A549 (cell line): Measurements from ENCODE around the gene HBA2.

ENCODE experiments used
- BHLHE40 ChIP-seq: IDR thresholded peaks from 2 replicates; pipeline ENCODE4 v1.6.1; 2012; ENCODE audit warnings: low read depth, low read length, inconsistent platforms
- CBX8 ChIP-seq: fragments of 200-600 bp; sonication (generic); IDR thresholded peaks from 2 replicates; pipeline ENCODE4 v1.6.1; 2016
- CEBPB ChIP-seq, 2 experiments: fragments of >200 bp in 1 of 2; sonication (Bioruptor Twin) in 1 of 2; formaldehyde crosslinking in 1 of 2; IDR thresholded peaks; 2 replicates each; pipeline ENCODE4 v1.6.1; 2012 to 2016
- CHD4 ChIP-seq: fragments of 200-600 bp; sonication (generic); IDR thresholded peaks from 2 replicates; pipeline ENCODE4 v1.6.1; 2016; ENCODE audit warnings: antibody characterized with exemption, mild to moderate bottlenecking, borderline replicate concordance
- KDM5A ChIP-seq: fragments of 200-600 bp; sonication (generic); IDR thresholded peaks from 2 replicates; pipeline ENCODE4 v1.6.1; 2016; ENCODE audit warnings: antibody characterized with exemption, mild to moderate bottlenecking
- MAFK ChIP-seq: fragments of 450-650 bp; IDR thresholded peaks from 2 replicates; pipeline ENCODE4 v1.6.1; 2014; ENCODE audit not compliant: partially characterized antibody
- NFE2L2 ChIP-seq: fragments of 150-350 bp; conservative IDR thresholded peaks from 2 replicates; pipeline ENCODE4 v1.6.1; 2014; ENCODE audit warnings: low read length
- PHF8 ChIP-seq: fragments of 200-600 bp; sonication (generic); IDR thresholded peaks from 2 replicates; pipeline ENCODE4 v1.6.1; 2016; ENCODE audit warnings: low read depth, mild to moderate bottlenecking, antibody characterized with exemption, moderate library complexity, borderline replicate concordance
- POLR2A ChIP-seq: IDR thresholded peaks from 2 replicates; pipeline ENCODE4 v1.6.1; 2012; ENCODE audit warnings: mild to moderate bottlenecking, low read length
- TF ChIP-seq, protein P1 (sequence below): fragments of >200 bp; sonication (Bioruptor Twin); formaldehyde crosslinking; IDR thresholded peaks from 3 replicates; pipeline ENCODE4 v1.5.1; 2016
- TF ChIP-seq, protein P2 (sequence below): fragments of 450-650 bp; IDR thresholded peaks from 2 replicates; pipeline ENCODE4 v1.6.1; 2014; ENCODE audit warnings: antibody characterized with exemption
- TF ChIP-seq, protein P3 (sequence below): fragments of >200 bp; sonication (Bioruptor Twin); formaldehyde crosslinking; IDR thresholded peaks from 3 replicates; pipeline ENCODE4 v1.6.1; 2016

DNA sequence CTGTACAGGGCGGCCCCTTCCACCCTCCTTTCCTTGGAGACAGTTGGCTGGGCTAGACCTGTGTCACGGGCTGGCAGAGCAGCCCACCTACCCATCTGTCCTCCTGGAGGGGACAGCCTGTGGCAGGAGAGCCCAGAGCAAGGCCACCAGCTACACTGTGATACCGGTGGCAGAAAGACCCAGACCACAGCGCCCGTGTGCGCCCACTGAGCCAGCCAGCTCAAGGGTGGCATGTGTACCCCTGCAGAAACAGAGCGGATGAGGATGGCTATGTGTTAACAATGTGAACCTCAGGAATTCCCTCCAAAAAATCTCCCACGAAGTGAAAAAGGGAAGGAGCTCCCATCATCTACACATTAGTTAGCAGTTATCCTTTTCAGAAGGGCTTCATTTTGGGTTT, 14.7 kb downstream of the HBA2 start:
- TF ChIP-seq, protein P1, sequence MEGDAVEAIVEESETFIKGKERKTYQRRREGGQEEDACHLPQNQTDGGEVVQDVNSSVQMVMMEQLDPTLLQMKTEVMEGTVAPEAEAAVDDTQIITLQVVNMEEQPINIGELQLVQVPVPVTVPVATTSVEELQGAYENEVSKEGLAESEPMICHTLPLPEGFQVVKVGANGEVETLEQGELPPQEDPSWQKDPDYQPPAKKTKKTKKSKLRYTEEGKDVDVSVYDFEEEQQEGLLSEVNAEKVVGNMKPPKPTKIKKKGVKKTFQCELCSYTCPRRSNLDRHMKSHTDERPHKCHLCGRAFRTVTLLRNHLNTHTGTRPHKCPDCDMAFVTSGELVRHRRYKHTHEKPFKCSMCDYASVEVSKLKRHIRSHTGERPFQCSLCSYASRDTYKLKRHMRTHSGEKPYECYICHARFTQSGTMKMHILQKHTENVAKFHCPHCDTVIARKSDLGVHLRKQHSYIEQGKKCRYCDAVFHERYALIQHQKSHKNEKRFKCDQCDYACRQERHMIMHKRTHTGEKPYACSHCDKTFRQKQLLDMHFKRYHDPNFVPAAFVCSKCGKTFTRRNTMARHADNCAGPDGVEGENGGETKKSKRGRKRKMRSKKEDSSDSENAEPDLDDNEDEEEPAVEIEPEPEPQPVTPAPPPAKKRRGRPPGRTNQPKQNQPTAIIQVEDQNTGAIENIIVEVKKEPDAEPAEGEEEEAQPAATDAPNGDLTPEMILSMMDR, result no peak
- TF ChIP-seq POLR2A, result no peak
- TF ChIP-seq CEBPB (IDR thresholded peaks at IDR 0.05), result no peak
- TF ChIP-seq NFE2L2, result no peak
- TF ChIP-seq CHD4, result no peak
- TF ChIP-seq MAFK, result no peak
- no peak for TF ChIP-seq BHLHE40
- TF ChIP-seq PHF8, result no peak
- no peak for TF ChIP-seq CBX8
- TF ChIP-seq, protein P2, sequence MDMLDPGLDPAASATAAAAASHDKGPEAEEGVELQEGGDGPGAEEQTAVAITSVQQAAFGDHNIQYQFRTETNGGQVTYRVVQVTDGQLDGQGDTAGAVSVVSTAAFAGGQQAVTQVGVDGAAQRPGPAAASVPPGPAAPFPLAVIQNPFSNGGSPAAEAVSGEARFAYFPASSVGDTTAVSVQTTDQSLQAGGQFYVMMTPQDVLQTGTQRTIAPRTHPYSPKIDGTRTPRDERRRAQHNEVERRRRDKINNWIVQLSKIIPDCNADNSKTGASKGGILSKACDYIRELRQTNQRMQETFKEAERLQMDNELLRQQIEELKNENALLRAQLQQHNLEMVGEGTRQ, result no peak
- no peak for TF ChIP-seq KDM5A
- TF ChIP-seq, protein P3, sequence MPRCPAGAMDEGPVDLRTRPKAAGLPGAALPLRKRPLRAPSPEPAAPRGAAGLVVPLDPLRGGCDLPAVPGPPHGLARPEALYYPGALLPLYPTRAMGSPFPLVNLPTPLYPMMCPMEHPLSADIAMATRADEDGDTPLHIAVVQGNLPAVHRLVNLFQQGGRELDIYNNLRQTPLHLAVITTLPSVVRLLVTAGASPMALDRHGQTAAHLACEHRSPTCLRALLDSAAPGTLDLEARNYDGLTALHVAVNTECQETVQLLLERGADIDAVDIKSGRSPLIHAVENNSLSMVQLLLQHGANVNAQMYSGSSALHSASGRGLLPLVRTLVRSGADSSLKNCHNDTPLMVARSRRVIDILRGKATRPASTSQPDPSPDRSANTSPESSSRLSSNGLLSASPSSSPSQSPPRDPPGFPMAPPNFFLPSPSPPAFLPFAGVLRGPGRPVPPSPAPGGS, result no peak
